ENCODE data around the gene ADAMTSL2.

ADAMTSL2 gene

GRCh38 chr9:133580419-133580738 lies 45.9 kb downstream of the ADAMTSL2 start:
- H3K4me1 ChIP-seq (ENCODE audit: control insufficient read depth in 1 of 2, insufficient read depth in 2 of 2, low read length in 2 of 2) = peaks cover 7 to 13% of the 10 kb centered on the region in 2 donors
- H3K4me3 ChIP-seq (ENCODE audit: low read depth in 1 of 2, low read length in 2 of 2) = no peak overlapping the region
- no peaks in the 10 kb centered on the region for H3K36me3 ChIP-seq (ENCODE audit: control insufficient read depth in 1 of 2, insufficient read depth in 2 of 2, low read length in 2 of 2)
- peaks cover 3 to 28% of the 10 kb centered on the region in 2 donors for H3K27me3 ChIP-seq (ENCODE audit: control insufficient read depth in 1 of 2, insufficient read depth in 2 of 2, low read length in 2 of 2)
- no peaks in the 10 kb centered on the region for H3K9me3 ChIP-seq (ENCODE audit: control insufficient read depth in 1 of 2, low read length in 2 of 2)
- no peak overlapping the region for H3K27ac ChIP-seq (ENCODE audit: low read depth, low read length)
- H3K9ac ChIP-seq (ENCODE audit: low read depth in 1 of 2, low read length in 2 of 2) = no peak overlapping the region

GRCh38 chr9:133581011-133581410 lies 46.5 kb downstream of the ADAMTSL2 start:
- H3K9ac ChIP-seq (ENCODE audit: low read depth in 1 of 2, low read length in 2 of 2) = no peak overlapping the region
- H3K27me3 ChIP-seq (ENCODE audit: control insufficient read depth in 1 of 2, insufficient read depth in 2 of 2, low read length in 2 of 2) = peaks cover 10 to 34% of the 10 kb centered on the region in 2 donors
- no peaks in the 10 kb centered on the region for H3K36me3 ChIP-seq (ENCODE audit: control insufficient read depth in 1 of 2, insufficient read depth in 2 of 2, low read length in 2 of 2)
- no peak overlapping the region for H3K27ac ChIP-seq (ENCODE audit: low read depth, low read length)
- no peaks in the 10 kb centered on the region for H3K9me3 ChIP-seq (ENCODE audit: control insufficient read depth in 1 of 2, low read length in 2 of 2)
- H3K4me1 ChIP-seq (ENCODE audit: control insufficient read depth in 1 of 2, insufficient read depth in 2 of 2, low read length in 2 of 2) = peaks cover 7 to 16% of the 10 kb centered on the region in 2 donors
- no peak overlapping the region for H3K4me3 ChIP-seq (ENCODE audit: low read depth in 1 of 2, low read length in 2 of 2)

- H3K27me3 ChIP-seq (ENCODE audit: control insufficient read depth in 1 of 2, insufficient read depth in 2 of 2, low read length in 2 of 2) = peaks cover 17 to 41% of the 10 kb centered on the region in 2 donors
- no peak overlapping the region for H3K9ac ChIP-seq (ENCODE audit: low read depth in 1 of 2, low read length in 2 of 2)
- peaks cover 7 to 16% of the 10 kb centered on the region in 2 donors for H3K4me1 ChIP-seq (ENCODE audit: control insufficient read depth in 1 of 2, insufficient read depth in 2 of 2, low read length in 2 of 2)
- H3K4me3 ChIP-seq (ENCODE audit: low read depth in 1 of 2, low read length in 2 of 2) = no peak overlapping the region
- no peaks in the 10 kb centered on the region for H3K9me3 ChIP-seq (ENCODE audit: control insufficient read depth in 1 of 2, low read length in 2 of 2)
- H3K27ac ChIP-seq (ENCODE audit: low read depth, low read length) = no peak overlapping the region
- H3K36me3 ChIP-seq (ENCODE audit: control insufficient read depth in 1 of 2, insufficient read depth in 2 of 2, low read length in 2 of 2) = no peaks in the 10 kb centered on the region
Measured at GRCh38 chr9:133581513-133582343, 47.2 kb downstream of the ADAMTSL2 start.

- H3K36me3 ChIP-seq (ENCODE audit: control insufficient read depth in 1 of 2, insufficient read depth in 2 of 2, low read length in 2 of 2) = no peaks in the 10 kb centered on the region
- H3K27ac ChIP-seq (ENCODE audit: low read depth, low read length) = no peak overlapping the region
- peaks cover 22 to 41% of the 10 kb centered on the region in 2 donors for H3K27me3 ChIP-seq (ENCODE audit: control insufficient read depth in 1 of 2, insufficient read depth in 2 of 2, low read length in 2 of 2)
- H3K4me1 ChIP-seq (ENCODE audit: control insufficient read depth in 1 of 2, insufficient read depth in 2 of 2, low read length in 2 of 2) = peaks cover 7 to 16% of the 10 kb centered on the region in 2 donors
- no peaks in the 10 kb centered on the region for H3K9me3 ChIP-seq (ENCODE audit: control insufficient read depth in 1 of 2, low read length in 2 of 2)
- no peak overlapping the region for H3K4me3 ChIP-seq (ENCODE audit: low read depth in 1 of 2, low read length in 2 of 2)
- H3K9ac ChIP-seq (ENCODE audit: low read depth in 1 of 2, low read length in 2 of 2) = no peak overlapping the region
Measured at GRCh38 chr9:133582501-133583045, 48.1 kb downstream of the ADAMTSL2 start.

GRCh38 chr9:133583111-133583510 lies 48.6 kb downstream of the ADAMTSL2 start:
- no peak overlapping the region for H3K9ac ChIP-seq (ENCODE audit: low read depth in 1 of 2, low read length in 2 of 2)

GRCh38 chr9:133583586-133583985 lies 49.1 kb downstream of the ADAMTSL2 start:
- H3K27me3 ChIP-seq (ENCODE audit: control insufficient read depth in 1 of 2, insufficient read depth in 2 of 2, low read length in 2 of 2) = peaks cover 22 to 37% of the 10 kb centered on the region in 2 donors
- H3K4me3 ChIP-seq (ENCODE audit: low read depth in 1 of 2, low read length in 2 of 2) = no peak overlapping the region
- no peak overlapping the region for H3K27ac ChIP-seq (ENCODE audit: low read depth, low read length)
- H3K4me1 ChIP-seq (ENCODE audit: control insufficient read depth in 1 of 2, insufficient read depth in 2 of 2, low read length in 2 of 2) = peaks cover 7 to 16% of the 10 kb centered on the region in 2 donors
- H3K36me3 ChIP-seq (ENCODE audit: control insufficient read depth in 1 of 2, insufficient read depth in 2 of 2, low read length in 2 of 2) = no peaks in the 10 kb centered on the region
- H3K9me3 ChIP-seq (ENCODE audit: control insufficient read depth in 1 of 2, low read length in 2 of 2) = peaks cover 3 to 4% of the 10 kb centered on the region in 2 donors
- no peak overlapping the region for H3K9ac ChIP-seq (ENCODE audit: low read depth in 1 of 2, low read length in 2 of 2)

More at GRCh38 chr9:133583111-133583510, 48.6 kb downstream of the ADAMTSL2 start:
- Histone ChIP-seq H3K4me1 (ENCODE audit: control insufficient read depth in 1 of 2, insufficient read depth in 2 of 2, low read length in 2 of 2) (peaks cover 7 to 16% of the 10 kb centered on the region in 2 donors), H3K9me3 (ENCODE audit: control insufficient read depth in 1 of 2, low read length in 2 of 2) (no peaks in the 10 kb centered on the region), H3K27me3 (ENCODE audit: control insufficient read depth in 1 of 2, insufficient read depth in 2 of 2, low read length in 2 of 2) (peaks cover 22 to 40% of the 10 kb centered on the region in 2 donors), H3K36me3 (ENCODE audit: control insufficient read depth in 1 of 2, insufficient read depth in 2 of 2, low read length in 2 of 2) (no peaks in the 10 kb centered on the region), H3K4me3 (ENCODE audit: low read depth in 1 of 2, low read length in 2 of 2) (no peak overlapping the region), H3K27ac (ENCODE audit: low read depth, low read length) (no peak overlapping the region)

GRCh38 chr9:133584167-133584558 lies 49.7 kb downstream of the ADAMTSL2 start:
- H3K4me3 ChIP-seq (ENCODE audit: low read depth in 1 of 2, low read length in 2 of 2) = no peak overlapping the region
- no peak overlapping the region for H3K27ac ChIP-seq (ENCODE audit: low read depth, low read length)
- peaks cover 7 to 16% of the 10 kb centered on the region in 2 donors for H3K4me1 ChIP-seq (ENCODE audit: control insufficient read depth in 1 of 2, insufficient read depth in 2 of 2, low read length in 2 of 2)
- H3K9ac ChIP-seq (ENCODE audit: low read depth in 1 of 2, low read length in 2 of 2) = no peak overlapping the region
- peaks cover 3 to 4% of the 10 kb centered on the region in 2 donors for H3K9me3 ChIP-seq (ENCODE audit: control insufficient read depth in 1 of 2, low read length in 2 of 2)
- no peaks in the 10 kb centered on the region for H3K36me3 ChIP-seq (ENCODE audit: control insufficient read depth in 1 of 2, insufficient read depth in 2 of 2, low read length in 2 of 2)
- peaks cover 22 to 37% of the 10 kb centered on the region in 2 donors for H3K27me3 ChIP-seq (ENCODE audit: control insufficient read depth in 1 of 2, insufficient read depth in 2 of 2, low read length in 2 of 2)

GRCh38 chr9:133584559-133585476 lies 50.3 kb downstream of the ADAMTSL2 start:
- peaks cover 3 to 4% of the 10 kb centered on the region in 2 donors for H3K9me3 ChIP-seq (ENCODE audit: control insufficient read depth in 1 of 2, low read length in 2 of 2)
- H3K9ac ChIP-seq (ENCODE audit: low read depth in 1 of 2, low read length in 2 of 2) = no peak overlapping the region
- no peak overlapping the region for H3K4me3 ChIP-seq (ENCODE audit: low read depth in 1 of 2, low read length in 2 of 2)
- no peak overlapping the region for H3K27ac ChIP-seq (ENCODE audit: low read depth, low read length)
- peaks cover 22 to 32% of the 10 kb centered on the region in 2 donors for H3K27me3 ChIP-seq (ENCODE audit: control insufficient read depth in 1 of 2, insufficient read depth in 2 of 2, low read length in 2 of 2)
- peaks cover 7 to 16% of the 10 kb centered on the region in 2 donors for H3K4me1 ChIP-seq (ENCODE audit: control insufficient read depth in 1 of 2, insufficient read depth in 2 of 2, low read length in 2 of 2)
- H3K36me3 ChIP-seq (ENCODE audit: control insufficient read depth in 1 of 2, insufficient read depth in 2 of 2, low read length in 2 of 2) = no peaks in the 10 kb centered on the region

- Histone ChIP-seq H3K4me3 (ENCODE audit: low read depth in 1 of 2, low read length in 2 of 2) (no peak overlapping the region), H3K4me1 (ENCODE audit: control insufficient read depth in 1 of 2, insufficient read depth in 2 of 2, low read length in 2 of 2) (peaks cover 7 to 16% of the 10 kb centered on the region in 2 donors), H3K27ac (ENCODE audit: low read depth, low read length) (no peak overlapping the region), H3K27me3 (ENCODE audit: control insufficient read depth in 1 of 2, insufficient read depth in 2 of 2, low read length in 2 of 2) (peaks cover 22 to 32% of the 10 kb centered on the region in 2 donors), H3K9ac (ENCODE audit: low read depth in 1 of 2, low read length in 2 of 2) (no peak overlapping the region), H3K9me3 (ENCODE audit: control insufficient read depth in 1 of 2, low read length in 2 of 2) (peaks cover 3 to 4% of the 10 kb centered on the region in 2 donors), H3K36me3 (ENCODE audit: control insufficient read depth in 1 of 2, insufficient read depth in 2 of 2, low read length in 2 of 2) (no peaks in the 10 kb centered on the region)
Measured at GRCh38 chr9:133585481-133586351, 51.2 kb downstream of the ADAMTSL2 start.

Data from duodenal mucosa (tissue), 2 donors.